ENCODE results near the gene CARHSP1. TPM values are rescaled to one million over a fixed set of nuclear protein-coding genes. Genes with fewer than 3 reads are reported as not detected.

The CARHSP1 gene
- total and polyA plus RNA-seq, 9 of the 15 experiments (the other 6 are each of a cell fraction or from before 2014, with no cell fraction given) = 5.8 to 114 (median 41.1) TPM

- TF ChIP-seq, protein P1, sequence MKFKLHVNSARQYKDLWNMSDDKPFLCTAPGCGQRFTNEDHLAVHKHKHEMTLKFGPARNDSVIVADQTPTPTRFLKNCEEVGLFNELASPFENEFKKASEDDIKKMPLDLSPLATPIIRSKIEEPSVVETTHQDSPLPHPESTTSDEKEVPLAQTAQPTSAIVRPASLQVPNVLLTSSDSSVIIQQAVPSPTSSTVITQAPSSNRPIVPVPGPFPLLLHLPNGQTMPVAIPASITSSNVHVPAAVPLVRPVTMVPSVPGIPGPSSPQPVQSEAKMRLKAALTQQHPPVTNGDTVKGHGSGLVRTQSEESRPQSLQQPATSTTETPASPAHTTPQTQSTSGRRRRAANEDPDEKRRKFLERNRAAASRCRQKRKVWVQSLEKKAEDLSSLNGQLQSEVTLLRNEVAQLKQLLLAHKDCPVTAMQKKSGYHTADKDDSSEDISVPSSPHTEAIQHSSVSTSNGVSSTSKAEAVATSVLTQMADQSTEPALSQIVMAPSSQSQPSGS (CRISPR knock-in tag; IDR thresholded peaks at IDR 0.05) = no peak
- TF ChIP-seq ZNF277 (CRISPR knock-in tag; IDR thresholded peaks at IDR 0.05; ENCODE audit: borderline replicate concordance) (no peak), CBX8 (IDR thresholded peaks at IDR 0.05; ENCODE audit: borderline replicate concordance, extremely low read depth, low read depth, low read length, poor library complexity, severe bottlenecking) (no peak), GATAD2B (IDR thresholded peaks at IDR 0.05; ENCODE audit: borderline replicate concordance) (no peak)
- TF ChIP-seq, protein P2, sequence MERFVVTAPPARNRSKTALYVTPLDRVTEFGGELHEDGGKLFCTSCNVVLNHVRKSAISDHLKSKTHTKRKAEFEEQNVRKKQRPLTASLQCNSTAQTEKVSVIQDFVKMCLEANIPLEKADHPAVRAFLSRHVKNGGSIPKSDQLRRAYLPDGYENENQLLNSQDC (CRISPR knock-in tag; IDR thresholded peaks at IDR 0.05) = no peak
These were observed 49.3 kb downstream of the CARHSP1 start (continued) for GRCh38 chr16:8819411-8820034.

Measured in K562 (cell line).